Mesothelial cell of epicardium (in vitro differentiated cells): Measurements from ENCODE around the gene FAM210B. TPM values are rescaled to one million over a fixed set of nuclear protein-coding genes. Genes with fewer than 3 reads are reported as not detected.

Experiments used
- DNase-seq, 2 experiments: peaks; one replicate each; pipeline ENCODE4 v3.0.0; 2021; ENCODE audit warnings: low spot score in 2 of 2; ENCODE audit not compliant: unreplicated experiment in 2 of 2
- H3K27ac Mint-ChIP-seq: 2 replicates; pipeline ENCODE4 v1.8.0; 2021; ENCODE audit warnings: mixed read lengths
- H3K27me3 Mint-ChIP-seq: 2 replicates; pipeline ENCODE4 v1.8.0; 2021; ENCODE audit warnings: low read depth, mixed read lengths
- H3K36me3 Mint-ChIP-seq: 2 replicates; pipeline ENCODE4 v1.8.0; 2021; ENCODE audit warnings: mixed read lengths
- H3K4me1 Mint-ChIP-seq: 2 replicates; pipeline ENCODE4 v1.8.0; 2021; ENCODE audit warnings: mixed read lengths
- H3K4me3 Mint-ChIP-seq: 2 replicates; pipeline ENCODE4 v1.8.0; 2021; ENCODE audit warnings: mild to moderate bottlenecking, moderate library complexity, mixed read lengths
- H3K9me3 Mint-ChIP-seq: 2 replicates; pipeline ENCODE4 v1.8.0; 2021; ENCODE audit warnings: mixed read lengths
- total RNA-seq: library from RNA; stranded (reverse); gene quantifications from 3 replicates; pipeline ENCODE4 v1.2.1, GENCODE V29; 2021
- TF ChIP-seq, protein P1 (sequence below): fragments of 200-600 bp; sonication (generic); IDR thresholded peaks from one replicate; pipeline ENCODE4 v1.5.0; 2021; ENCODE audit warnings: antibody characterized with exemption; ENCODE audit not compliant: unreplicated experiment

FAM210B gene, protein sequence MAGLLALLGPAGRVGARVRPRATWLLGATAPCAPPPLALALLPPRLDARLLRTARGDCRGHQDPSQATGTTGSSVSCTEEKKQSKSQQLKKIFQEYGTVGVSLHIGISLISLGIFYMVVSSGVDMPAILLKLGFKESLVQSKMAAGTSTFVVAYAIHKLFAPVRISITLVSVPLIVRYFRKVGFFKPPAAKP
- 64.9 to 66.9 TPM (median 66.4 TPM) in 3 replicates for total RNA-seq

DNA sequence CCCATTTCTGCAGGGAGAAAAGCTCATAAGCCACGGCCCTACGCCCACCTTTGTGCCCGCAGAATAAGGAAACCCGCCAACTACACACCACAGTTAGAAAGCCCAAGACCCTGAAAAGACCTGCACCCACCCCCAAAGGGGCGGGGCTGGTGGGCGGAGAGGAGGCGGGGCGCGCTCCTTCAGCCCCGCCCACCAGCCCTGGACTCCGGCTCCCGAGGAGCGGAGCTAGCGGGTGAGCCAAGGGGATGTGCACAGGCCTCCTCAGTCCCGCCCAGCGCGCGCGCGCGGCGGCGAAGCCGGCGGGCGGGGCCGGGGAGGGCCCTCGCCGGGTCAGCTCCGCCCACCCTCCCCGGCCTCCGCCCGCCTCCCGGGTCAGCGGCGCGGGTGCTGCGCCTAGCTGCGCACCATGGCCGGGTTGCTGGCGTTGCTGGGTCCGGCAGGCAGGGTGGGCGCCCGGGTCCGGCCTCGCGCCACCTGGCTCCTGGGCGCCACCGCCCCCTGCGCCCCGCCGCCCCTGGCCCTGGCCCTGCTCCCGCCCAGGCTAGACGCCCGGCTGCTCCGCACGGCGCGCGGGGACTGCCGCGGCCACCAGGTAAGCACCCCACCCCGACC, at the start of gene FAM210B:
FAM210B (plus strand) TSS at position 375 of the 612 bp plus-strand sequence; CDS start at position 407, 32 bp downstream.
- TF ChIP-seq, protein P1, sequence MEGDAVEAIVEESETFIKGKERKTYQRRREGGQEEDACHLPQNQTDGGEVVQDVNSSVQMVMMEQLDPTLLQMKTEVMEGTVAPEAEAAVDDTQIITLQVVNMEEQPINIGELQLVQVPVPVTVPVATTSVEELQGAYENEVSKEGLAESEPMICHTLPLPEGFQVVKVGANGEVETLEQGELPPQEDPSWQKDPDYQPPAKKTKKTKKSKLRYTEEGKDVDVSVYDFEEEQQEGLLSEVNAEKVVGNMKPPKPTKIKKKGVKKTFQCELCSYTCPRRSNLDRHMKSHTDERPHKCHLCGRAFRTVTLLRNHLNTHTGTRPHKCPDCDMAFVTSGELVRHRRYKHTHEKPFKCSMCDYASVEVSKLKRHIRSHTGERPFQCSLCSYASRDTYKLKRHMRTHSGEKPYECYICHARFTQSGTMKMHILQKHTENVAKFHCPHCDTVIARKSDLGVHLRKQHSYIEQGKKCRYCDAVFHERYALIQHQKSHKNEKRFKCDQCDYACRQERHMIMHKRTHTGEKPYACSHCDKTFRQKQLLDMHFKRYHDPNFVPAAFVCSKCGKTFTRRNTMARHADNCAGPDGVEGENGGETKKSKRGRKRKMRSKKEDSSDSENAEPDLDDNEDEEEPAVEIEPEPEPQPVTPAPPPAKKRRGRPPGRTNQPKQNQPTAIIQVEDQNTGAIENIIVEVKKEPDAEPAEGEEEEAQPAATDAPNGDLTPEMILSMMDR: no peak
- H3K9me3 Mint-ChIP-seq: no peaks in the 10 kb centered on the region
- peak; percentile 76 to 81 for DNase-seq
- H3K27me3 Mint-ChIP-seq: peaks cover 3% of the 10 kb centered on the region
- H3K27ac Mint-ChIP-seq: peak within 1 kb of the TSS; percentile 96
- no peaks in the 10 kb centered on the region for H3K36me3 Mint-ChIP-seq
- peaks cover 20% of the 10 kb centered on the region for H3K4me1 Mint-ChIP-seq
- H3K4me3 Mint-ChIP-seq: peak within 1 kb of the TSS; percentile 91

DNA sequence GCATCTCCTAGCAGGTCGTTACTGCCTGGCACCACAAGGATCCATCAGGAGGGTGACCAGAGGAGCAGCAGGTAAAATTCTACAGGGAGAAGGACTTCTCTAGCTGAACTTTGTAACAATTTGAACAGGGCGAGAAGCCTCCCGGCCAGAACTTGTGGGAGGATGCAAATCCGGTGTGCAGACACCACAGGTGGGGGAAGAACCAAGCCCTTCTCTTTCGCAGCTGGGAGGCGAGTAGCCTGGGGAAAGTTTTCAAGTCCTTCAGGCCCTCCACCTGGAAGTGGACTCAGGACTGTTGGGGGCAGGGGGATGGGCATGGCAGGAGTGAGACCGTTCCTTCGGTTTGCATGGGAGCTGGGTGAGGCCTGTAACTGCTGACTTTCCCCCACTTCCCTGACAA, 42.7 kb upstream of the FAM210B start:
- TF ChIP-seq, protein P1: no peak
- no peak overlapping the region for H3K4me3 Mint-ChIP-seq
- H3K36me3 Mint-ChIP-seq: no peaks in the 10 kb centered on the region
- H3K9me3 Mint-ChIP-seq: peaks cover 80% of the 10 kb centered on the region
- no peaks in the 10 kb centered on the region for H3K27me3 Mint-ChIP-seq
- DNase-seq: no peak
- H3K27ac Mint-ChIP-seq: no peak overlapping the region
- H3K4me1 Mint-ChIP-seq: no peaks in the 10 kb centered on the region

DNA sequence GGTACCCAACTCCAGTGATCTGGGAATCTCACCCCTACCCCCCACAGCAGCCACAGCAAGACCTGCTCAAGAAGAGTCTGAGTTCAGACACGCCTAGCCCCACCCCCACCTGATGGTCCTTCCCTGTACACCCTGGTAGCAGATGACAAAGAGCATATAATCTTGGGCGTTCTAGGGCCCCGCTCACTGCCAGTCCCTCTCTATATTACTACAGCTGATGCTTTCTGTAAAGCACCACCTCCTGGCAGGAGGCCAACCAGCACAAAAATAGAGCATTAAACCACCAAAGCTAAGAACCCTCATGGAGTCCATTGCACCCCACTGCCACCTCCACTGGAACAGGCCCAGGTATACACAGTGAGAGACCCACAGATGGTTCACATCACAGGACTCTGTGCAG, 42.3 kb upstream of the FAM210B start:
- Mint-ChIP-seq H3K36me3 (no peaks in the 10 kb centered on the region), H3K27ac (no peak overlapping the region), H3K4me1 (no peaks in the 10 kb centered on the region), H3K4me3 (no peak overlapping the region), H3K27me3 (no peaks in the 10 kb centered on the region), H3K9me3 (peaks cover 79% of the 10 kb centered on the region)
- no peak for DNase-seq
- TF ChIP-seq, protein P1: no peak

DNA sequence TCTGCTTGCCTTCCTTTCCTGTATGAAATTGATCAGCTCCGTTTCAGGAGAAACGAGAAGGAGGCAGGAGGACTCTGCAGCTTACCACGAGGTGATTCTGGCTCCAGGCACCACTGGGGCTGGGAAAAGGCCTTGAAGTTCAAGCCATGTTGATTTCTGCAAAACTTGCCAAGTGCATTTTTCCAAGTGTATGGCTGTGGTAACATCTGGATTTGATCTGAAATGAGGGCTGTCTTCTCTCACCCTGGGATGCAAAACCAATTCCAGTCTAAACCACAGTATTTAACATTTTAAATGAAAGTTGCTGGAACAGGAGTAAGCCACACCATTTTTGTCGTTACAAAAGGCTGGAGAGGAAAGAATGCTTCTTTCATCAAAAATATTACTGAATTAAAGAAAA, 36.1 kb upstream of the FAM210B start:
- H3K9me3 Mint-ChIP-seq: peaks cover 78% of the 10 kb centered on the region
- H3K4me3 Mint-ChIP-seq: no peak overlapping the region
- TF ChIP-seq, protein P1: no peak

DNA sequence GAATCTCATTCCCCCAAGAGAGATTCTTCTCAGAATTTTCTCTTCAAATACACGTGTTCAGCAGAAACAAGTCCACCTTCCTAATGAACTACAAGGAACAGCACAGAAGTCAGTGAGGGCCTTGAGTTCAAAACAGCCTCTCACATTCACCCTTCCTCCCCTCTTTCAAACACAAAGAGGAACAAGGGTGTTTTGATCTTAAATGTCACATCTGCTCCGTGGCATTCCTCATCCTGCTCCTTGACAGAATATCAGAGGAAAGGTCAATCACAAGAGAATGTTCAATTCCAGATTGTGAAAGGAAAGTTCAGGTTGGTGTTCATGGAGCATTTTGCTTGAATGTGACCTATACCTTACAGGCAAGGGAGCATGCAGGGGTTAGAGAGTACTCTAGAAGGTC, 35.6 kb upstream of the FAM210B start:
- peaks cover 75% of the 10 kb centered on the region for H3K9me3 Mint-ChIP-seq
- H3K36me3 Mint-ChIP-seq: peaks cover 2% of the 10 kb centered on the region
- DNase-seq: no peak
- H3K4me1 Mint-ChIP-seq: no peaks in the 10 kb centered on the region
- H3K27ac Mint-ChIP-seq: no peak overlapping the region
- TF ChIP-seq, protein P1: no peak
- no peaks in the 10 kb centered on the region for H3K27me3 Mint-ChIP-seq
- H3K4me3 Mint-ChIP-seq: no peak overlapping the region

More for the DNA sequence above, 36.1 kb upstream of the FAM210B start:
- DNase-seq: no peak
- Mint-ChIP-seq H3K4me1 (no peaks in the 10 kb centered on the region), H3K27ac (no peak overlapping the region), H3K27me3 (no peaks in the 10 kb centered on the region), H3K36me3 (peaks cover 2% of the 10 kb centered on the region)
